ENCODE measurements around the gene RNFT2.

DNA sequence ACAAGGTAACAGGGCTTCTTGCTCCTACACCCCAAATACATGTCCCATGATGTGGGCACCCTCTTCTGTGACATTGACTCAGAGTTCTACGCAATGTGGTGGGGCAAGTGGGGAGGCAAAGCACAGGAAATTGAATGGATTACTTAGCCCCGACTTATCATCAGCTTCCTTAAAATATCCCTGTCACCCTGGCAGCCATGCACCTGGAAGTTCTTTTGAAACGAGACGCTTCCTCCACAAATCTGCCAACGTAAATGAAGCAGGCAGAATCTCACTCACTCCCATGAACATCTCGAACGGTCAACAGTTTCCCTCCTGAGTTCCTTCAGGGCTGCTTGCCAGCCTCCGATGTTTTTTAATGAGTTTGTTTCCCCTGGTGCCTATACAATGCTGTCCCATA, 33.5 kb downstream of the RNFT2 start:
- TF ChIP-seq, protein P1, sequence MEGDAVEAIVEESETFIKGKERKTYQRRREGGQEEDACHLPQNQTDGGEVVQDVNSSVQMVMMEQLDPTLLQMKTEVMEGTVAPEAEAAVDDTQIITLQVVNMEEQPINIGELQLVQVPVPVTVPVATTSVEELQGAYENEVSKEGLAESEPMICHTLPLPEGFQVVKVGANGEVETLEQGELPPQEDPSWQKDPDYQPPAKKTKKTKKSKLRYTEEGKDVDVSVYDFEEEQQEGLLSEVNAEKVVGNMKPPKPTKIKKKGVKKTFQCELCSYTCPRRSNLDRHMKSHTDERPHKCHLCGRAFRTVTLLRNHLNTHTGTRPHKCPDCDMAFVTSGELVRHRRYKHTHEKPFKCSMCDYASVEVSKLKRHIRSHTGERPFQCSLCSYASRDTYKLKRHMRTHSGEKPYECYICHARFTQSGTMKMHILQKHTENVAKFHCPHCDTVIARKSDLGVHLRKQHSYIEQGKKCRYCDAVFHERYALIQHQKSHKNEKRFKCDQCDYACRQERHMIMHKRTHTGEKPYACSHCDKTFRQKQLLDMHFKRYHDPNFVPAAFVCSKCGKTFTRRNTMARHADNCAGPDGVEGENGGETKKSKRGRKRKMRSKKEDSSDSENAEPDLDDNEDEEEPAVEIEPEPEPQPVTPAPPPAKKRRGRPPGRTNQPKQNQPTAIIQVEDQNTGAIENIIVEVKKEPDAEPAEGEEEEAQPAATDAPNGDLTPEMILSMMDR (tag by site-specific recombination; IDR thresholded peaks at IDR 0.05), result no peak
- TF ChIP-seq ZBTB7A (tag by site-specific recombination; IDR thresholded peaks at IDR 0.05; ENCODE audit: low read depth) (no peak), GLI4 (tag by site-specific recombination; IDR thresholded peaks at IDR 0.05) (no peak)
